OCI-LY3 (cell line): Measurements from ENCODE around the gene STAT5B.

Source experiments
- CTCF ChIP-seq: fragments of 200-600, 300-600 bp; sonication (generic); IDR thresholded peaks from 2 replicates; pipeline ENCODE4 v1.5.1; 2014; ENCODE audit warnings: antibody characterized with exemption, low read length, low read depth
- EZH2phosphoT487 ChIP-seq: fragments of 200-600 bp; shearing (Covaris generic); IDR thresholded peaks from 2 replicates; pipeline ENCODE4 v1.6.1; 2018; ENCODE audit warnings: antibody characterized with exemption, mixed run types, low read depth

GRCh38 chr17:42289611-42290181 lies 13.5 kb upstream of the STAT5B start:
- TF ChIP-seq CTCF = no peak
- TF ChIP-seq EZH2phosphoT487 = no peak
